Hepatocyte (in vitro differentiated cells): Measurements from ENCODE around the gene CD8B.

Experiments used
- CTCF ChIP-seq: fragments of 200-600 bp; sonication (generic); IDR thresholded peaks from 2 replicates; pipeline ENCODE4 v1.5.1; 2016; ENCODE audit warnings: antibody characterized with exemption, mild to moderate bottlenecking; ENCODE audit not compliant: poor library complexity
- EZH2 ChIP-seq: fragments of 200-600 bp; sonication (generic); IDR thresholded peaks from 2 replicates; pipeline ENCODE4 v1.6.1; 2016; ENCODE audit warnings: antibody characterized with exemption, mild to moderate bottlenecking, borderline replicate concordance

DNA sequence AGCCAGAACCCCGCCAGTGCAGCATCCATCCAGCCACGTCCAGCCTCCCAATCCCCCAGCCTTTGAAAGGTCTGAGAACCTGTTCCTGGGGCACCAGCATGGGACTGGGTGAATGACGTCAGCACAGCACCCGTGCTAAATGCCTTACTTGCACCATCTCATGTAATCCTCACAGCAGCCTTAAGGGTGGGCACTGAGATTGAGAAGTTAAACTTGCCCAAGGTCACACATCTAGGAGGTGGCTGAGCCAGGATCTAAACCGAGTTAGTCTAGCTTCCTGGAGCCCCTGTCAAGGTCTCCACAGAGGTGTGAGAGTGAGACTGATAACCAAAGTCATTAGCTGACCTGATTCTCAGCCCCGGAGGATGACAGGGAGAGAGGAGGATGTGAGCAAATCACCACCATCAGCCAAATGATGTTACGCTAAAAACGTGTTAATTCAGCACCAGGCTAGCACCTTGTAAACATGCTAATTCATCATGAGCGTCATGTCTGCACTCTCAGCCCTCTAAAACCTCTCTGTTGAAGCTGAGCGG is 75.6 kb downstream of the CD8B start:
- TF ChIP-seq CTCF (no peak), EZH2 (no peak)
